H1 (cell line): Measurements from ENCODE around the gene SAE1. TPM values are rescaled to one million over a fixed set of nuclear protein-coding genes. Genes with fewer than 3 reads are reported as not detected.

Experiments used
- CTCF ChIA-PET: fragments of 300-600 bp; sonication (Branson Sonifier 250); formaldehyde crosslinking; loops from one replicate; lab custom pipeline; 2021; ENCODE audit not compliant: partially characterized antibody; lab: Charles Lee
- POLR2A ChIA-PET: fragments of 300-600 bp; sonication (Branson Sonifier 250); formaldehyde crosslinking; loops from one replicate; lab custom pipeline; 2021; ENCODE audit warnings: inconsistent platforms; ENCODE audit not compliant: partially characterized antibody; lab: Charles Lee
- DNase-seq, 2 experiments: peaks; one replicate each; pipeline versions ENCODE4 v3.0.0 to v3.0.0-alpha.2; 2010 to 2022; ENCODE audit warnings: low spot score in 2 of 2, low read depth in 1 of 2, mixed read lengths in 1 of 2
- FAIRE-seq: peaks from 2 replicates; lab custom pipeline; 2011; peaks lifted over from hg19 to GRCh38; lab: Jason Lieb, UNC
- H2AFZ ChIP-seq: 2 replicates; pipeline ENCODE4 v1.8.1; 2012; ENCODE audit warnings: low read length, inconsistent platforms
- H2AK5ac ChIP-seq: 2 replicates; pipeline ENCODE4 v1.6.1; 2013; ENCODE audit warnings: low read depth, low read length
- H2BK120ac ChIP-seq: replicated peaks from 2 replicates; pipeline ENCODE3; 2013; ENCODE audit warnings: low read depth, low read length, inconsistent platforms
- H2BK12ac ChIP-seq: 2 replicates; pipeline ENCODE4 v1.6.1; 2013; ENCODE audit warnings: low read depth, low read length
- H2BK15ac ChIP-seq: 2 replicates; pipeline ENCODE4 v1.6.1; 2013; ENCODE audit warnings: low read length
- H2BK20ac ChIP-seq: 2 replicates; pipeline ENCODE4 v1.6.1; 2013; ENCODE audit warnings: low read length
- H2BK5ac ChIP-seq: 2 replicates; pipeline ENCODE4 v1.6.1; 2013; ENCODE audit warnings: low read depth, low read length
- H3K14ac ChIP-seq: 2 replicates; pipeline ENCODE4 v1.6.1; 2013; ENCODE audit warnings: inconsistent platforms; ENCODE audit not compliant: insufficient read length
- H3K18ac ChIP-seq: 2 replicates; pipeline ENCODE4 v1.6.1; 2013; ENCODE audit warnings: low read length; ENCODE audit errors: extremely low read depth
- H3K23ac ChIP-seq: 2 replicates; pipeline ENCODE4 v1.6.1; 2013; ENCODE audit warnings: inconsistent platforms; ENCODE audit not compliant: insufficient read length
- H3K23me2 ChIP-seq: 2 replicates; pipeline ENCODE4 v1.6.1; 2013; ENCODE audit warnings: low read depth, low read length
- H3K27ac ChIP-seq: 2 replicates; pipeline ENCODE4 v1.6.1; 2011; ENCODE audit warnings: low read depth, low read length, inconsistent platforms
- H3K27me3 ChIP-seq, 4 experiments: replicated peaks in 1 of 4; 1 replicate in 1 of 4; 2 replicates in 3 of 4; pipeline versions ENCODE4 v1.6.1 to v1.8.1; 2011 to 2013; ENCODE audit warnings: low read length in 3 of 4, mild to moderate bottlenecking in 3 of 4, inconsistent platforms in 2 of 4, mixed read lengths in 2 of 4, moderate library complexity in 1 of 4; ENCODE audit not compliant: control insufficient read depth in 3 of 4, insufficient read depth in 3 of 4; ENCODE audit errors: extremely low read depth in 1 of 4
- H3K36me3 ChIP-seq, 4 experiments: 2 replicates each; pipeline versions ENCODE4 v1.6.1 to v1.8.1; 2011 to 2013; ENCODE audit warnings: mild to moderate bottlenecking in 4 of 4, low read length in 3 of 4, moderate library complexity in 2 of 4, control low read depth in 1 of 4, inconsistent platforms in 1 of 4; ENCODE audit not compliant: insufficient read depth in 4 of 4, control insufficient read depth in 2 of 4
- H3K4ac ChIP-seq: replicated peaks from 2 replicates; pipeline ENCODE3; 2013; ENCODE audit warnings: low read length, low read depth, mixed read lengths, inconsistent platforms; ENCODE audit not compliant: insufficient read length
- H3K4me1 ChIP-seq, 4 experiments: replicated peaks in 1 of 4; 1 replicate in 1 of 4; 2 replicates in 3 of 4; pipeline versions ENCODE4 v1.6.1 to v1.8.1; 2011 to 2013; ENCODE audit warnings: low read length in 3 of 4, inconsistent platforms in 2 of 4, mixed read lengths in 1 of 4; ENCODE audit not compliant: insufficient read depth in 4 of 4, control insufficient read depth in 3 of 4
- H3K4me2 ChIP-seq, 2 experiments: 2 replicates each; pipeline versions ENCODE4 v1.6.1 to v1.8.1; 2011 to 2013; ENCODE audit warnings: low read depth in 2 of 2, low read length in 2 of 2, control low read depth in 1 of 2, inconsistent platforms in 1 of 2, mild to moderate bottlenecking in 1 of 2; ENCODE audit not compliant: insufficient read depth in 1 of 2
- H3K4me3 ChIP-seq, 4 experiments: fragments of 200-600, 300-600 bp in 1 of 4; sonication (generic), shearing (Covaris generic), sonication (Bioruptor Twin) in 1 of 4; 2 replicates each; pipeline versions ENCODE4 v1.5.1 to v1.8.1; 2011 to 2016; ENCODE audit warnings: low read length in 4 of 4, low read depth in 3 of 4, control low read depth in 2 of 4, inconsistent platforms in 2 of 4, mild to moderate bottlenecking in 2 of 4, mixed read lengths in 1 of 4, moderate library complexity in 1 of 4; ENCODE audit not compliant: insufficient read depth in 2 of 4; ENCODE audit errors: extremely low read depth in 1 of 4
- H3K56ac ChIP-seq: replicated peaks from 2 replicates; pipeline ENCODE3; 2013; ENCODE audit warnings: low read depth, mild to moderate bottlenecking, mixed read lengths, low read length, inconsistent platforms; ENCODE audit not compliant: insufficient read length
- H3K79me1 ChIP-seq: 2 replicates; pipeline ENCODE4 v1.6.1; 2013; ENCODE audit warnings: low read depth, low read length, control low read depth
- H3K79me2 ChIP-seq, 2 experiments: 2 replicates each; pipeline versions ENCODE4 v1.6.1 to v1.8.1; 2012 to 2013; ENCODE audit warnings: low read length in 2 of 2, mild to moderate bottlenecking in 2 of 2, inconsistent platforms in 1 of 2; ENCODE audit not compliant: insufficient read depth in 2 of 2, control insufficient read depth in 1 of 2
- H3K9ac ChIP-seq, 4 experiments: replicated peaks in 1 of 4; 1 replicate in 1 of 4; 2 replicates in 3 of 4; pipeline versions ENCODE4 v1.6.1 to v1.8.1; 2011 to 2013; ENCODE audit warnings: low read depth in 3 of 4, low read length in 3 of 4, control low read depth in 2 of 4, mild to moderate bottlenecking in 2 of 4, moderate library complexity in 2 of 4, inconsistent platforms in 1 of 4; ENCODE audit errors: extremely low read depth in 1 of 4
- H3K9me3 ChIP-seq, 2 experiments: 2 replicates each; pipeline versions ENCODE4 v1.6.1 to v1.8.1; 2012 to 2013; ENCODE audit warnings: mild to moderate bottlenecking in 2 of 2, moderate library complexity in 2 of 2, control low read depth in 1 of 2, inconsistent platforms in 1 of 2, low read depth in 1 of 2, low read length in 1 of 2, mixed read lengths in 1 of 2; ENCODE audit not compliant: insufficient read depth in 2 of 2
- H4K20me1 ChIP-seq, 2 experiments: replicated peaks in 1 of 2; 2 replicates each; pipeline versions ENCODE3 to v1.8.1; 2011 to 2013; ENCODE audit warnings: inconsistent platforms in 2 of 2, low read length in 2 of 2, mild to moderate bottlenecking in 1 of 2; ENCODE audit not compliant: insufficient read depth in 2 of 2, control insufficient read depth in 1 of 2
- H4K5ac ChIP-seq: 2 replicates; pipeline ENCODE4 v1.6.1; 2013; ENCODE audit warnings: low read length, low read depth, mixed read lengths, inconsistent platforms; ENCODE audit not compliant: insufficient read length
- H4K8ac ChIP-seq: 2 replicates; pipeline ENCODE4 v1.8.0; 2013; ENCODE audit warnings: mild to moderate bottlenecking, moderate library complexity, low read length, inconsistent platforms; ENCODE audit not compliant: insufficient read depth; ENCODE audit errors: extremely low read depth
- H4K91ac ChIP-seq: replicated peaks from 2 replicates; pipeline ENCODE3; 2013; ENCODE audit warnings: low read length, mixed read lengths, inconsistent platforms; ENCODE audit not compliant: insufficient read length
- ASH2L ChIP-seq: fragments of 200-600, 300-600 bp; sonication (generic); IDR thresholded peaks from one replicate; pipeline ENCODE4 v1.7.1; 2017; ENCODE audit warnings: low read length
- CREB1 ChIP-seq: IDR thresholded peaks from 2 replicates; pipeline ENCODE4 v1.6.1; 2012; ENCODE audit warnings: inconsistent platforms
- FOSL1 ChIP-seq: IDR thresholded peaks from 2 replicates; pipeline ENCODE4 v1.6.1; 2011; ENCODE audit warnings: mild to moderate bottlenecking, low read depth, low read length, moderate library complexity; ENCODE audit not compliant: insufficient read depth
- JUN ChIP-seq: IDR thresholded peaks from 2 replicates; pipeline ENCODE4 v1.6.1; 2011; ENCODE audit warnings: low read depth, mild to moderate bottlenecking, improper control_type of control experiment, low read length
- MAX ChIP-seq: IDR thresholded peaks from 2 replicates; pipeline ENCODE4 v1.6.1; 2012; ENCODE audit warnings: inconsistent platforms
- RBBP5 ChIP-seq: IDR thresholded peaks from 2 replicates; pipeline ENCODE4 v1.7.1; 2012; ENCODE audit warnings: low read depth, mild to moderate bottlenecking, inconsistent platforms, low read length, moderate library complexity, borderline replicate concordance
- RNF2 ChIP-seq: fragments of 200-900, 300-1000 bp; sonication (generic); IDR thresholded peaks from 2 replicates; pipeline ENCODE4 v1.7.1; 2016; ENCODE audit warnings: borderline replicate concordance, low read depth, mild to moderate bottlenecking, antibody characterized with exemption, low read length; ENCODE audit not compliant: poor library complexity, severe bottlenecking; ENCODE audit errors: missing control alignments
- SRF ChIP-seq: IDR thresholded peaks from 2 replicates; pipeline ENCODE4 v1.6.1; 2011; ENCODE audit warnings: mild to moderate bottlenecking, low read depth, low read length, moderate library complexity
- USF2 ChIP-seq: IDR thresholded peaks from 2 replicates; pipeline ENCODE4 v1.6.1; 2011; ENCODE audit warnings: low read length, improper control_type of control experiment
- WGBS, 2 experiments: shearing (Covaris generic) in 1 of 2; methylation state at CpG; one replicate each; pipeline versions ENCODE4 v1.1.6 to v1.1.7; 2013 to 2015; ENCODE audit warnings: low lambda C conversion rate in 2 of 2, mixed read lengths in 2 of 2, inconsistent platforms in 1 of 2, low coverage in 1 of 2, missing lambda C conversion rate in 1 of 2; ENCODE audit not compliant: insufficient replicate concordance in 2 of 2, insufficient coverage in 1 of 2, insufficient read length in 1 of 2; ENCODE audit errors: extremely low coverage in 1 of 2, missing lambda C conversion rate in 1 of 2; 5-methylcytosine and 5-hydroxymethylcytosine counted together
- polyA plus RNA-seq, 7 experiments: library from polyadenylated mRNA; depleted of rRNA in 3 of 7; stranded (reverse) in 5 of 7; unstranded in 2 of 7; fragments of >200 nt in 5 of 7; fragments of 200-250 nt in 2 of 7; gene quantifications; 1 replicate in 5 of 7; 2 replicates in 1 of 7; 4 replicates in 1 of 7; pipeline versions ENCODE4 v1.2.1 to v1.2.3, GENCODE V29; 2011 to 2013; ENCODE audit warnings: missing spikeins in 2 of 7, mixed read lengths in 2 of 7
- total RNA-seq: library from RNA; stranded (reverse); fragmentation: NEBNext Ultra II Directional; extraction: Animal tissue kit (Norgen Biotek cat#: 25700); gene quantifications from 2 replicates; pipeline ENCODE4 v1.2.1, GENCODE V29; 2021

The SAE1 gene
- total and polyA plus RNA-seq, 2 of the 8 experiments (the other 6 are each of a cell fraction or from before 2014, with no cell fraction given), result 213 to 268 TPM

- no peak overlapping the region for H4K5ac ChIP-seq
- H2BK15ac ChIP-seq, result no peak overlapping the region
- H4K91ac ChIP-seq, result no peak overlapping the region
- no peak overlapping the region for H3K4ac ChIP-seq
- H2AFZ ChIP-seq, result no peak overlapping the region
- H3K56ac ChIP-seq, result no peak overlapping the region
- no peak overlapping the region for H4K8ac ChIP-seq
- no peak overlapping the region for H3K23ac ChIP-seq
- H2BK20ac ChIP-seq, result no peak overlapping the region
- H3K9ac ChIP-seq, result no peak overlapping the region
- H3K79me1 ChIP-seq, result no peaks in the 10 kb centered on the region
- no peak overlapping the region for H2BK5ac ChIP-seq
- no peaks in the 10 kb centered on the region for H3K27me3 ChIP-seq
- no peak overlapping the region for H3K14ac ChIP-seq
- DNase-seq, result no peak
- ChIA-PET POLR2A (interaction anchor here (0.7 to 3.9 kb wide), 7 partner anchors 9 to 135 kb away, joined by 3 to 35 read pairs (median 4); partner anchors contain the start of gene ZC3H4), CTCF (interaction anchor here (0.6 to 2.4 kb wide), 16 partner anchors 8 to 1150 kb away, joined by 3 to 11 read pairs (median 4); partner anchors contain the start of genes SAE1 and ZC3H4)
- peaks cover 0 to 4% (median 1%) of the 10 kb centered on the region in 4 experiments; a peak in 1 of 7 replicates for H3K4me1 ChIP-seq
- H3K23me2 ChIP-seq, result no peaks in the 10 kb centered on the region
- WGBS, 2 experiments, result 86% methylated on average over 14 of the region's 14 CpGs; no CpG with 5 or more reads in 1 of the 2 experiments
- H3K79me2 ChIP-seq, result no peaks in the 10 kb centered on the region
- H3K4me2 ChIP-seq, result no peak overlapping the region
- no peaks in the 10 kb centered on the region for H3K9me3 ChIP-seq
- H2BK120ac ChIP-seq, result no peak overlapping the region
- H3K18ac ChIP-seq, result no peak overlapping the region
- H2AK5ac ChIP-seq, result no peak overlapping the region
- no peak overlapping the region for H2BK12ac ChIP-seq
- no peak overlapping the region for H3K27ac ChIP-seq
- H3K36me3 ChIP-seq, result no peaks in the 10 kb centered on the region
- H3K4me3 ChIP-seq, result no peak overlapping the region
- no peaks in the 10 kb centered on the region for H4K20me1 ChIP-seq
- FAIRE-seq, result no peak
- TF ChIP-seq FOSL1 (no peak), JUN (no peak), USF2 (no peak), RBBP5 (no peak), CREB1 (no peak), SRF (no peak), ASH2L (no peak), MAX (no peak), RNF2 (no peak)
Measured at GRCh38 chr19:47122359-47123335, 8.0 kb upstream of the SAE1 start.
